ENCODE data around the gene OTULIN.

GRCh38 chr5:14712131-14712530 is 47.6 kb downstream of the OTULIN start:
- TF ChIP-seq POLR2A (IDR thresholded peaks at IDR 0.05) (no peak), CTCF (IDR thresholded peaks at IDR 0.05) (no peak)
